ENCODE measurements around the gene KNTC1.

Gene KNTC1

GRCh38 chr12:122503147-122503751, 23.8 kb upstream of the KNTC1 start:
- WGBS, 2 donors (ENCODE audit: extremely low coverage in 2 of 2, insufficient read length in 2 of 2, insufficient replicate concordance in 1 of 2): no CpG with 5 or more reads among the region's 3 CpGs
- Histone ChIP-seq H2AK5ac (ENCODE audit: low read depth, low read length) (no peak overlapping the region), H3K27me3 (ENCODE audit: control insufficient read depth in 3 of 3, insufficient read depth in 3 of 3, low read depth in 1 of 3, low read length in 3 of 3) (no peaks in the 10 kb centered on the region)

GRCh38 chr12:122503783-122504590, 23.1 kb upstream of the KNTC1 start:
- no peak overlapping the region for H3K23ac ChIP-seq (ENCODE audit: low read depth, low read length, poor library complexity)
- peaks cover 32 to 69% of the 10 kb centered on the region in 2 donors for H3K36me3 ChIP-seq (replicated peaks in 1 of 2; ENCODE audit: control insufficient read depth in 2 of 2, insufficient read depth in 2 of 2, low read length in 2 of 2)
- H3K4me3 ChIP-seq (ENCODE audit: low read length in 2 of 2): no peak overlapping the region
- H2AFZ ChIP-seq (ENCODE audit: low read length): no peak overlapping the region
- no peak overlapping the region for H3K4ac ChIP-seq (ENCODE audit: low read length)
- H2BK5ac ChIP-seq (ENCODE audit: low read length): no peak overlapping the region
- no peak overlapping the region for H4K91ac ChIP-seq (ENCODE audit: low read depth, low read length, poor library complexity)
- no peak overlapping the region for H3K27ac ChIP-seq (replicated peaks; ENCODE audit: low read length)
- H2BK12ac ChIP-seq (ENCODE audit: low read length): no peak overlapping the region
- no CpG with 5 or more reads among the region's 6 CpGs for WGBS, 2 donors (ENCODE audit: extremely low coverage in 2 of 2, insufficient read length in 2 of 2, insufficient replicate concordance in 1 of 2)
- no peak overlapping the region for H3K18ac ChIP-seq (ENCODE audit: low read length)
- no peak overlapping the region for H3K9ac ChIP-seq (ENCODE audit: low read depth, low read length, poor library complexity)
- no peak overlapping the region for H3K14ac ChIP-seq (ENCODE audit: low read length)
- H3K4me1 ChIP-seq (ENCODE audit: control insufficient read depth in 2 of 2, insufficient read depth in 1 of 2, low read depth in 1 of 2, low read length in 2 of 2): peaks cover 0 to 5% of the 10 kb centered on the region in 2 donors
- no peak overlapping the region for H2AK5ac ChIP-seq (ENCODE audit: low read depth, low read length)
- H3K27me3 ChIP-seq (ENCODE audit: control insufficient read depth in 3 of 3, insufficient read depth in 3 of 3, low read depth in 1 of 3, low read length in 3 of 3): no peaks in the 10 kb centered on the region
- H4K8ac ChIP-seq (ENCODE audit: low read depth, low read length): no peak overlapping the region
- no peak overlapping the region for H3K4me2 ChIP-seq (ENCODE audit: insufficient read depth, low read length, poor library complexity, severe bottlenecking)
- no peak overlapping the region for H2BK120ac ChIP-seq (ENCODE audit: low read depth, low read length)
- no peaks in the 10 kb centered on the region for H3K9me3 ChIP-seq (replicated peaks in 1 of 2; ENCODE audit: control insufficient read depth in 2 of 2, insufficient read depth in 1 of 2, low read depth in 1 of 2, low read length in 2 of 2)
- peaks cover 3% of the 10 kb centered on the region for H3K79me1 ChIP-seq (ENCODE audit: low read depth, low read length)
- H2BK15ac ChIP-seq (ENCODE audit: low read length): no peak overlapping the region
- DNase-seq (ENCODE audit: low spot score): no peak

More at GRCh38 chr12:122503147-122503751, 23.8 kb upstream of the KNTC1 start:
- Histone ChIP-seq H3K9me3 (replicated peaks in 1 of 2; ENCODE audit: control insufficient read depth in 2 of 2, insufficient read depth in 1 of 2, low read depth in 1 of 2, low read length in 2 of 2) (no peaks in the 10 kb centered on the region), H2BK120ac (ENCODE audit: low read depth, low read length) (no peak overlapping the region), H3K4me3 (ENCODE audit: low read length in 2 of 2) (no peak overlapping the region), H3K14ac (ENCODE audit: low read length) (no peak overlapping the region), H3K27ac (replicated peaks; ENCODE audit: low read length) (no peak overlapping the region), H3K23ac (ENCODE audit: low read depth, low read length, poor library complexity) (no peak overlapping the region), H3K79me1 (ENCODE audit: low read depth, low read length) (peaks cover 3% of the 10 kb centered on the region), H4K8ac (ENCODE audit: low read depth, low read length) (no peak overlapping the region), H2BK15ac (ENCODE audit: low read length) (no peak overlapping the region), H4K91ac (ENCODE audit: low read depth, low read length, poor library complexity) (no peak overlapping the region), H3K4me2 (ENCODE audit: insufficient read depth, low read length, poor library complexity, severe bottlenecking) (no peak overlapping the region), H3K9ac (ENCODE audit: low read depth, low read length, poor library complexity) (no peak overlapping the region), H3K18ac (ENCODE audit: low read length) (no peak overlapping the region), H3K36me3 (replicated peaks in 1 of 2; ENCODE audit: control insufficient read depth in 2 of 2, insufficient read depth in 2 of 2, low read length in 2 of 2) (peaks cover 27 to 69% of the 10 kb centered on the region in 2 donors), H3K4me1 (ENCODE audit: control insufficient read depth in 2 of 2, insufficient read depth in 1 of 2, low read depth in 1 of 2, low read length in 2 of 2) (peaks cover 0 to 5% of the 10 kb centered on the region in 2 donors), H2AFZ (ENCODE audit: low read length) (no peak overlapping the region), H2BK12ac (ENCODE audit: low read length) (no peak overlapping the region), H2BK5ac (ENCODE audit: low read length) (no peak overlapping the region), H3K4ac (ENCODE audit: low read length) (no peak overlapping the region)
- DNase-seq (ENCODE audit: low spot score): no peak

- Histone ChIP-seq H3K27me3 (ENCODE audit: control insufficient read depth in 3 of 3, insufficient read depth in 3 of 3, low read depth in 1 of 3, low read length in 3 of 3) (no peaks in the 10 kb centered on the region), H3K9ac (ENCODE audit: low read depth, low read length, poor library complexity) (no peak overlapping the region), H2BK5ac (ENCODE audit: low read length) (no peak overlapping the region), H2BK15ac (ENCODE audit: low read length) (no peak overlapping the region), H3K27ac (replicated peaks; ENCODE audit: low read length) (no peak overlapping the region), H3K18ac (ENCODE audit: low read length) (no peak overlapping the region), H3K4me3 (ENCODE audit: low read length in 2 of 2) (no peak overlapping the region), H2AK5ac (ENCODE audit: low read depth, low read length) (no peak overlapping the region), H3K36me3 (replicated peaks in 1 of 2; ENCODE audit: control insufficient read depth in 2 of 2, insufficient read depth in 2 of 2, low read length in 2 of 2) (peaks cover 44 to 84% of the 10 kb centered on the region in 2 donors), H4K91ac (ENCODE audit: low read depth, low read length, poor library complexity) (no peak overlapping the region), H3K79me1 (ENCODE audit: low read depth, low read length) (peaks cover 3% of the 10 kb centered on the region), H3K4me2 (ENCODE audit: insufficient read depth, low read length, poor library complexity, severe bottlenecking) (no peak overlapping the region), H3K9me3 (replicated peaks in 1 of 2; ENCODE audit: control insufficient read depth in 2 of 2, insufficient read depth in 1 of 2, low read depth in 1 of 2, low read length in 2 of 2) (no peaks in the 10 kb centered on the region), H2BK120ac (ENCODE audit: low read depth, low read length) (no peak overlapping the region), H2BK12ac (ENCODE audit: low read length) (no peak overlapping the region), H3K4ac (ENCODE audit: low read length) (no peak overlapping the region), H3K4me1 (ENCODE audit: control insufficient read depth in 2 of 2, insufficient read depth in 1 of 2, low read depth in 1 of 2, low read length in 2 of 2) (peaks cover 0 to 5% of the 10 kb centered on the region in 2 donors), H3K23ac (ENCODE audit: low read depth, low read length, poor library complexity) (no peak overlapping the region), H2AFZ (ENCODE audit: low read length) (no peak overlapping the region), H3K14ac (ENCODE audit: low read length) (no peak overlapping the region), H4K8ac (ENCODE audit: low read depth, low read length) (no peak overlapping the region)
- DNase-seq (ENCODE audit: low spot score): no peak
- no CpG with 5 or more reads among the region's 11 CpGs for WGBS, 2 donors (ENCODE audit: extremely low coverage in 2 of 2, insufficient read length in 2 of 2, insufficient replicate concordance in 1 of 2)
These were observed 21.5 kb upstream of the KNTC1 start for GRCh38 chr12:122505419-122506051.

GRCh38 chr12:122506393-122506938, 20.6 kb upstream of the KNTC1 start:
- Histone ChIP-seq H3K27ac (replicated peaks; ENCODE audit: low read length) (no peak overlapping the region), H3K27me3 (ENCODE audit: control insufficient read depth in 3 of 3, insufficient read depth in 3 of 3, low read depth in 1 of 3, low read length in 3 of 3) (no peaks in the 10 kb centered on the region), H3K36me3 (replicated peaks in 1 of 2; ENCODE audit: control insufficient read depth in 2 of 2, insufficient read depth in 2 of 2, low read length in 2 of 2) (peaks cover 47 to 93% of the 10 kb centered on the region in 2 donors), H3K23ac (ENCODE audit: low read depth, low read length, poor library complexity) (no peak overlapping the region), H2AFZ (ENCODE audit: low read length) (no peak overlapping the region), H2AK5ac (ENCODE audit: low read depth, low read length) (no peak overlapping the region), H3K14ac (ENCODE audit: low read length) (no peak overlapping the region), H4K8ac (ENCODE audit: low read depth, low read length) (no peak overlapping the region), H3K4ac (ENCODE audit: low read length) (no peak overlapping the region), H3K18ac (ENCODE audit: low read length) (no peak overlapping the region), H2BK12ac (ENCODE audit: low read length) (no peak overlapping the region), H2BK120ac (ENCODE audit: low read depth, low read length) (no peak overlapping the region), H3K9ac (ENCODE audit: low read depth, low read length, poor library complexity) (no peak overlapping the region), H3K9me3 (replicated peaks in 1 of 2; ENCODE audit: control insufficient read depth in 2 of 2, insufficient read depth in 1 of 2, low read depth in 1 of 2, low read length in 2 of 2) (no peaks in the 10 kb centered on the region), H4K91ac (ENCODE audit: low read depth, low read length, poor library complexity) (no peak overlapping the region), H3K79me1 (ENCODE audit: low read depth, low read length) (peaks cover 5% of the 10 kb centered on the region), H3K4me1 (ENCODE audit: control insufficient read depth in 2 of 2, insufficient read depth in 1 of 2, low read depth in 1 of 2, low read length in 2 of 2) (peaks cover 0 to under 1% of the 10 kb centered on the region in 2 donors), H3K4me3 (ENCODE audit: low read length in 2 of 2) (no peak overlapping the region), H3K4me2 (ENCODE audit: insufficient read depth, low read length, poor library complexity, severe bottlenecking) (no peak overlapping the region), H2BK5ac (ENCODE audit: low read length) (no peak overlapping the region), H2BK15ac (ENCODE audit: low read length) (no peak overlapping the region)
- WGBS, 2 donors (ENCODE audit: extremely low coverage in 2 of 2, insufficient read length in 2 of 2, insufficient replicate concordance in 1 of 2): no CpG with 5 or more reads among the region's 5 CpGs
- no peak for DNase-seq (ENCODE audit: low spot score)

Measured in neuronal stem cell (in vitro differentiated cells).